ENCODE results near the gene ALLC.
"Not testable (repeated sequence)": the region's sequence is repeated elsewhere in the genome, so short reads cannot be mapped to it uniquely, and the experiment has no call there.

Gene ALLC

DNA sequence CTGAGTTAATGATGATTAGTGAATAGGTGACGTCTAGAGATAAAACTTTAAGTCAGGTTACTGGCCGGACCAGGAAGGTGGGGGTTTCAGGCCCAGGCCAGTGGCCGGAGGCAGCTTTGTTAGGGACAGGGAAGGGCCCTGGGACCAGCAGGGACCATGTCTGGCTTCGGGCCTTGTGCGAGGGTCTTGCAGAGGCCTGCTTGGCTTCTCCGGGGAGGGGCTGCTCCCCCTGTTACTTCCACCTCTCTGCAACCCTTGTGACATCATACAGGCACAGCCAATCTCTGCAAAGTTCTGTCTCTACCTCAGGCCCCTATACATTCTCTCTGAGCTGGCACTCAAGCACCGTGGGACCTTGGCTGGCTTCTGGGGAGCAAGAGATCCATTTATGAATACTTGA, at the start of gene ALLC:
ALLC (plus strand) TSS at position 320 of the 400 bp plus-strand sequence. CDS start 12,958 bp downstream, outside the sequence.
- DNase-seq = no peak

DNA sequence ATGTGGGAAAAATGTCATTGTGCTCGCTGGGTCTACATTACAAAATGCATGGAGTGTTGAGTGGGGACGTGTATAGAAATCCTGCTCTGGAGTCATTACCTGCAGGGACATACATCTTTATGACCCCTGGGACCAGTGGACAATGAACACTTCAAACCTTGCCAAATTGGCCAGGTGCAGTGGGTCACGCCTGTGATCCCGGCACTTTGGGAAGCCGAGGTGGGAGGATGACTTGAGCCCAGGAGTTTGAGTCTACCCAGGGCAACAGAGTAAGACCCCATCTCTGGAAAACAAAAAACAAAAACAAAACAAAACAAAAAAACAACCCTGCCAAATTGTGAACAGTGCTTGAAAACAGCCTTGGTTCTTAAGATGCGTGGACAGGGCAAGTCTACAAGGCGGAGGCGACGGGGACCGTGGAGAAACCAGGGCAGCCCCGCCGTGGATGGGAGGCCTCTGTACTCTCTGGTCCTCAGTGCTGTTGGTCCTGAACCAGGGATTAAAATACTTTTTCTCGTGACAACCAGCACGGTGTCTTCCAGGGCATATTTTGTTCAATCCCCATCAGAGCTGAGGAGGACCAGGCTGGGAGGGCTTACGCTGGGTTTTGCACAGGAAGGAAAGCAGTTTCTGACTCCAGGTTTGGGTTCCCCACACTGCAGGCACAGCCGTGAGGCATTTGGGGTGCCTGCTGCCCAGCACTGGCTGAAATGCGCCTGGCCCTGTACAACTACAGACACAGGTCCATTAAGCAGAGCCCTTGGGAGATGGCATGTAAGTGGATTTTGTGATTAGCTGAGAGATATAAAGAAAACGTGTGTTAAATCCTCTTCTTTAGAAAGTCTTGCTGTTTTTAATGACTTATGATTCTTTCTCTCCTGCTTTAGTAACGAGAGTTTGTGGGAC, 49.4 kb upstream of the ALLC start:
- no peak for DNase-seq

DNA sequence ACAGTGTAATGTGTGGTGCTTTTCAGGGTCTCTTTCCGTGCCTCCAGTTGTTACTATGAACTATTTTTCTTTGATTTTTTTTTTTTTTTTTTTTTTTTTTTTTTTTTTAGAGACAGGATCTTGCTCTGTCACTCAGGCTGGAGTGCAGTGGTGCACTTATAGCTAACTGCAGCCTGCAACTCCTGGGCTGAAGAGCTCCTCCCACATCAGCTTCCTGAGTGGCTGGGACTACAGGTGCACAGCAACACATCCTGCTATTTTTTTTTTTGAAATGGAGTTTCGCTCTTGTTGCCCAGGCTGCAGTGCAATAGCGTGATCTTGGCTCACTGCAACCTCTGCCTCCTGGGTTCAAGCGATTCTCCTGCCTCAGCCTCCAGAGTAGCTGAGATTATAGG, 48.7 kb upstream of the ALLC start:
- DNase-seq = not testable (repeated sequence)

DNA sequence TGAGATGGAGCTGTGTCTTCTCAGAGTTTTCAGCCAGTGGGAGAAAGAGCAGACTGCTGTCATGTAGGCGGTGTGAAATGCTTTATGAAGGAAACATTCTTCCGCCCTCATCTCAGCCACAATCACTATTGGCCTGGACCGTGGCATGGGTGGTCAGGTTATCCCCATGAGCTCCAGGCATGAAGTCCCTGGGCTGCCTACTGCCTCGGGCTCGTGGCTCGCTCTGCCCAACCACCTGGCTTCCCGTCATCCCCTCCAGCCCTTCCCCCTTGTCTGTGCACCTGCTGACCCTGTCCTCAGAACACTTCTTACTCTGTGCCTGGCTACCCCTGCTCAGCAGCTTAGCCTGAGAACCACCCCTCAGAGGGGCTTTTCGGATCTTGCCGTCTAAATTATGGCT, 47.6 kb upstream of the ALLC start:
- DNase-seq = no peak

DNA sequence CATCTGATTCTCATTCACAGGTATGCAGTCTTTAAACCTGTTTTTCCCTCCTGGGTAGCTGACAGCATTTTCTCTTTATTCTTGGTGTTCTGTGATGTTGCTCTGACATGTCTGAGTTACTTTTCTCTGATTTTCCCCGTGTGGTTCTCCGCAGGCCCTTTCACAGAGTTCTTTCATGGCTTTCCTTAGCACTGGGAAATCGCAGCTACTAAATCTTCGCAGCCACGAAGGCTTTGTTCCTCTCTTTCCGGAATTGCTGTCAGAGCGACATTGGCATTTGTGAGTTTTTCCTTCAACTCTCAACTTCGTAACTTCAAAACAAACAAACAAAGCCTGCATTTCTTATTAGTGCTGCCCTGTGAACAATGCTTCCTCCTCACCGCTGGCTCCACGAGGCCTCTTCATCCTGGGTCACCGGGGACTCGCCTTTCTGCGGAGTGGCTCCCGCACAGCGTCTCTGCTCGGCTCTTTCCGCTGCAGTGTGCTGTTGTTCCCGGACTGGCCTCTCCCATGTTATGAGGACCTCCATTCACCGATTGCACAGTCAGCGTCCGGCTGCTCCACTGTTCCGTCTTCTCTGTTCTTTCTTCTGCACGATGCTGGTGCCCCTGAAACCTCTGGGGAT, 47.0 kb upstream of the ALLC start:
- no peak for DNase-seq

DNA sequence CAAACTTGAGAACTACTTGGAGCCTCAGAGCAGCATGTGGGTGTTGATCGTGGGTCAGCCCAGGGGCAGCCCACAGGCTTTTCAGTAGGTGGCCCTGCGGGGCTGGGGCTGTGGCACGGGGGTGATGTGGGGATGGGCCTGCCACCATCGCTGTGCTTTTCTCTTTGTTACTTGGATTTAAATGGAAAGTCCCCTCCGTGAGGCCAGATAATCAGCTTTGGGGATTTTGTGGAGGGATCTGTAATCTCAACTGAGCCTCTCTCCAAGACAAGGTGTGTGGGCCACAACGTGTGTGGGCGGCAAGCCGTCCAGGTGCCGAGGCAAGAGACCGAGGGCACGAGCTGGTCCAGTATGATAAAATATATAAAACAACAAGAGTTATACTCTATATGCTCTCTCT, 46.4 kb upstream of the ALLC start:
- DNase-seq = no peak

DNA sequence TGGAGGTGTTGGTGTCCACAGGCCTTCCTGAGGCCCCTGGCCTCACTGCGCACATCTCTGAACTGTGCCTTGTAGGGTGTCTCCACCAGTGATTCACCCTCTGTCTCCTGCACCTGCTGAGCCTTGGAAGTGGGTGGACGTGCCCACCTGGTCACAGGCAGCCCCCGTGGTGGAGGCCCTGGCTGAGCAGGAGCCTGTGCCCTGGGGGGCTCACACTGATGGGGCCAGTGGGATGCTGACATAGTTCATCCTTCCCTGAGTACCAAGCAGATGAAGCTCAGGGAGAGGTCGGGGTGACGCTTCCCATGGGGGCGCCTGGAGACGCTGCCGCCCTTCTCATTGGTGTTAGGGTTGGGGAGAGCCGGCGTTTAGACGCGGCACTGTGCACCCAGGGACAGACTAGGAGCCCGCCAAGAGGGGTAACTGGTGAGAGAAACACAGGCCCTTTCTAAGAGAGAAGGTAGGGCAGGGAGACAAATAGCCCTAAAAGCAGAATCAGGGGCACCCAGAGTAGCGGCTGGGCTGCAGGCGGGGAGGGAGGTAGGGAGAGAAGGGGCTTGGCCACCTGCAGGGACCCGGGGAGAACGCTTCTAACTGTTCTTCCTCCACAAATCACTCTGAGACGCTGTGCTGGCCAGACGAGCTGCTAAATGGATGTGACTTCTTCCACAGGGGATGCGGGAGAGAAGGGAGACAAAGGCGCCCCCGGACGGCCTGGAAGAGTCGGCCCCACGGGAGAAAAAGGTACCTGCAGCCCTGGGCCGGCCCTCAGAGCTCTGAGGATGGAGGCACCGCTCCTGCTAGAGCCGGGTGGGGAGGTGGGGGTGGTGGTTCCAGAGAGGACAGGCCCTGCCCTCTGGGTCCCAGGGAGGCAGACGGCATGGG, 45.1 kb upstream of the ALLC start:
- DNase-seq = no peak

DNA sequence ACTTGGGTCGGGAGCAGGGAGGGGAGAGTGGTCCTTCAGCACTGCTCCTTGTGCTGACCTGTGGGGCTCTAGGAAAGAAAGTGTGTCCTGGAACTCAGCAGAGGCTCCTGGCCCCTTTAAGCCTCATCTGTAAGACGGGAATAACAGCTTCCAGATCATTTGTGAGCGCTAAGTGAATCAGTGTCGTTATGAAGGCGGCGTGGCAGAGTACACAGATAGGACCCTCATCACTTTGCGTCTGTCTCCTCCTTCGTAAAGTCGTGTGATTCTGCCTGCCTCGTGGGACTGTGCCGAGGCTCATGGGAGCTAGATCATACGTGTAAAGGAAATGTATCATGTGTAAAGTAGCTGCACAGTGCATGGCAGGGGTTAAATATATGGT, 44.5 kb upstream of the ALLC start:
- DNase-seq = no peak

DNA sequence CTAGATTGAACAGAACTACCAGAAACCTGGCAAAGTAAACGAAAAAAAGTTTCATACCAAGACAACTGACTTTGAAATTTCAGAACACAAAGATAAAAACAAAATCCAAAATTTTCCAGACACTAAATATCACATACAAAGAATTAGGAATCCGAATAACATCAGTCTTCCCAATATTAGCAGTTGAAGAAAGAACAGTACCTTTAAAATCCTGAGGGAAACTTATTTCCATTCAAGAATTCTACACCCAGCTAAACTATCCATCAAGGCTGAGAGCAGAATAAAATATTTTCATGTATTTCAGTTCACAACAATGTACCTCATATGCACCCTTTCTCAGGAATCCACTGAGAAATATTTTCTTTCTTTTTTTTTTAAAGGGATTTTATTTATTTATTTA, 43.3 kb upstream of the ALLC start:
- DNase-seq = not testable (repeated sequence)

DNA sequence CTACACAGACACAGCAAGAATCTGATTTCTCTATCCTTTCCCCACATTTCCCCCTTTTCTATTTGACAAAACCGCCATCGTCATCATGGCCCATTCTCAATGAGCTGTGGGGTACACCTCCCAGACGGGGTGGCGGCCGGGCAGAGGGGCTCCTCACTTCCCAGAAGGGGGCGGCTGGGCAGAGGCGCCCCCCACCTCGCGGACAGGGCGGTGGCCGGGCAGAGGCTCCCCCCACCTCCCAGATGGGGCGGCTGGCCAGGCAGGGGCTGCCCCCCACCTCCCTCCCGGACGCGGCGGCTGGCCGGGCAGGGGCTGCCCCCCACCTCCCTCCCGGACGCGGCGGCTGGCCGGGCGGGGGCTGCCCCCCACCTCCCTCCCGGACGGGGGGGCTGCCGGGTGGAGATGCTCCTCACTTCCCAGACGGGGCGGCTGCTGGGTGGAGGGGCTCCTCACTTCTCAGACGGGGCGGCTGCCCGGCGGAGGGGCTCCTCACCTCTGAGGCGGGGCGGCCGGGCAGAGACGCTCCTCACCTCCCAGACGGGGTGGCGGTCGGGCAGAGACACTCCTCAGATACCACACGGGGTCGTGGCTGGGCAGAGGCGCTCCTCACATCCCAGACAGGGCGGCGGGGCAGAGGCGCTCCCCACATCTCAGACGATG, 42.3 kb upstream of the ALLC start:
- not testable (repeated sequence) for DNase-seq

DNA sequence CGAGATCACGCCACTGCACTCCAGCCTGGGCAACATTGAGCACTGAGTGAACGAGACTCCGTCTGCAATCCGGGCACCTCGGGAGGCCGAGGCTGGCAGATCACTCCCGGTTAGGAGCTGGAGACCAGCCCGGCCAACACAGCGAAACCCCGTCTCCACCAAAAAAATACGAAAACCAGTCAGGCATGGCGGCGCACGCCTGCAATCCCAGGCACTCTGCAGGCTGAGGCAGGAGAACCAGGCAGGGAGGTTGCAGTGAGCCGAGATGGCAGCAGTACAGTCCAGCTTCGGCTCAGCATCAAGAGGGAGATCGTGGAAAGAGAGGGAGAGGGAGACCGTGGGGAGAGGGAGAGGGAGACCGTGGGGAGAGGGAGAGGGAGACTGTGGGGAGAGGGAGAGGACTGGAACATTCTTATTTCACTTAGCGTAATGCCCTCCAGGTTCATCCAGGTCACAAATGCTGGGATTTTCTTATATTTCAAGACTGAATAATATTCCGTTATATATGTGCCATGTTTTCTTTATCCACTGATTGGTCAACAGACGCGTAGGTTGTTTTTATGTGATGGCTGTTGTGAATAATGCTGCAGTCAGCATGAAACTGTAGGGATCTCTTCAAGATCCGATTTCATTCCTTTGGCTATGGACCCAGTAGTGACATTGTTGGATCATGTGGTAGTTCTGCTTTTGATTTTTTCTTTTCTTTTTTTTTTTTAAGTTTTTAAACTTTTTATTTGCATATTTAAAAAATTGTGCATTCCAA, 41.4 kb upstream of the ALLC start:
- not testable (repeated sequence) for DNase-seq

DNA sequence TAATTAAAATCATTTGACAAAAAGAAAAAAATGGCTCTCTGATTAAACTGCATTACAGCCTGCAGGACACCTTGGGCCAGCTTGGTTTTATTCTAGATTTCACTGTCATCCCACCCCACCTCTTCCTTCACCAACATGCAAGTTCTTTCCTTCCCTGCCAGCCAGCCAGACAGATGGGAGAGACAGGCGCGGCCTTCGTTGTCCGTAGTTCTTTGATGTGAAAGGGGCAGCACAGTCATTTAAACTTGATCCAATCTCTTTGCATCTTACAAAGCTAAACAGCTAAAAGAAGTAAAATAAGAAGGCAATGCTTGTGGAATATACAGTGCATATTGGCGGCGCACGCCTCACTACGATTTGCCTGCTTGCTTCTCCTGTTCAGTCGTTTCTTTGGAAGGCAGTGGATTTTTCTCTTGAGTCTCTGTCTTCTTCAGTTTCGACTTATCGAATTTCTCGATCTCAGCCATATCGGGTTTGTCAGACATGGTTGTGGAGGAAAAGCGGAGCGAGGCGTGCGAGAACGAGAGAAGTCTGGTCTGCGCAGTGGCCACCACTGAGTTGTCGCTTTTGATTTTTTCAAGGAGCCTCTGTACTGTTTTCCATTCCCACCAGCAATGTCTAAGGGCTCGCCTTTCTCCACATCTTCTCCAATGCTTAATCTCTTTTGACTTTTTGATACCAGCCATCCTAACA, 40.7 kb upstream of the ALLC start:
- DNase-seq = no peak

DNA sequence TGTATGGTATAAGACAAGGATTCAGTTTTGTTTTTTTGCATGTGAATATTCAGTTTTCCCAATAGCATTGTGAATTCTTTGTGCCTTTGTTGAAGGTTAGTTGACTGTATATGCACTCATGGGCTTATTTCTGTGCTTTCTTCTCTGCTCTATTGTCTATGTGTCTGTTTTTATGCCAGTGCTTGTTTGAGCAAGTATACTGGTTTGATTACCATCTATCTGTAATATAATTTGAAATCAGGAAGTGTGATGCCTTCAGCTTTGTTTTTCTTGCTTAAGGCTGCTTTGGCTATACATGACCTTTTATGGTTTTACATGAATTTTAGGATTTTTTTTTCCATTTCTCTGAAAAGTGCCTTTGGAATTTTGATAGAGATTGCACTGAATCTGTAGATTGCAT, 39.6 kb upstream of the ALLC start:
- no peak for DNase-seq

DNA sequence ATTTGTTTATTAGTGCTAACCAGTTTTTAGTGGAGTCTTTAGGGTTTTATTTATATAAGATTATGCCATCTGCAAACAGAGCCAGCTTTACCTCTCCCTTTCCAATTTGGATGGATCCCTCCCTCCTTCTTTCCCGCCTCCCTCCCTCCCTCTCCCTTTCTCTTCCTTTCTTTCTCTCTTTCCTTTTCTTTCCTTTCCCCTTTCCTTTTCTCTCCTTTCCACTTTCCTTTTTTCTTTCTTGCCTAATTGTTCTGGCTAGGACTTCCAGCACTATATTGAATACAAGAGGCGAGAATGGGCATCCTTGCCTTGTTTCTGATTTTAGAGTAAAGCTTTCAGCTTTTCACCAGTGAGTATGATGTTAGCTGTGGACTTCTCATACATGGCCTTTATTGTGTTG, 39.0 kb upstream of the ALLC start:
- DNase-seq = no peak

DNA sequence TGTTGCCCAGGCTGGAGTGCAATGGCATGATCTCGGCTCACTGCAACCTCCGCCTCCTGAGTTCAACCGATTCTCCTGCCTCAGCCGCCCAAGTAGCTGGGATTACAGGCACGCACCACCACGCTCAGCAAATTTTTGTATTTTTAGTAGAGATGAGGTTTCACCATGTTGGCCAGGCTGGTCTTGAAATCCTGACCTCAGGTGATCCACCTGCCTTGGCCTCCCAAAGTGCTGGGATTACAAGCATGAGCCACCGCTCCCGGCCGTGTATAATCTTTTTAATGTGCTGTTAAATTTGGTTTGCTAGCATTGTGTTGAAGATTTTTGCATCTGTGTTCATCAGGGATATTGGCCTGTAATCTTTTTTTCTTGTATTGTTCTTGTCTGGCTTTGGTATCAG, 38.3 kb upstream of the ALLC start:
- DNase-seq = not testable (repeated sequence)

DNA sequence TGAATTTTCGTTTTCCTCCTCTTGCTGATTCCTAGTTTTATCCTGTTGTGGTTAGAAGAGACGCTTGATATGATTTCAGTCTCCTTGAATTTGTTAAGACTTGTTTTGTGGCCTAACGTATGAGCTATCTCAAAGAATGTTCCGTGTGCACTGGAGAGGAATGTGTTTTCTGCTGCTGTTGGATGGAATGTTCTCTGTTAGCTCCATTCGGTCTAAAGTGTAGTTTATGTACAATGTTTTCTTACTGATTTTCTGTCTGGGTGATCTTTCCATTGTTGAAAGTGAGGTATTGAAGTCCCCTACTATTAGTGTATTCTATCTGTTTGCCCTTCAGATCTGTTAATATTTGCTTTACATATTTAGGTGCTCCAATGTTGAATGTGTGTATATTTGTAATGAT, 37.2 kb upstream of the ALLC start:
- DNase-seq = no peak

DNA sequence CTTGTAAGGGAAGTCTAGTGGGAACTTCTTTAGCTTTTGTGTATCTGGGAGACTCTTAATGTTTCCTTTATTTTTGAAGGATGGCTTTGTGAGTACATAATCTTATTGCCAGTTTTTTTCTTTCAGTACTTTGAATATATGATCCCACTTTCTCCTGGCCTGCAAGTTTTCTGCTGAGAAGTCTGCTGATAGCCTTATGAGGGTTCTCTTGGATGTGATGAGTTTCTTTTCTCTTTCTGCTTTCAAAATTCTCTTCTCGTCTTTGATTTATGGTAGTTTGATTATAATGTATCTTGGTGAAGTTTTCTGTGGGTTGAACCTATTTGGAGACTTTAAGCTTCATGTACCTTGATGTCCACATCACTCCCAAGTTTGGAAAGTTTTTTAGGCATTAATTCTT, 35.0 kb upstream of the ALLC start:
- no peak for DNase-seq

DNA sequence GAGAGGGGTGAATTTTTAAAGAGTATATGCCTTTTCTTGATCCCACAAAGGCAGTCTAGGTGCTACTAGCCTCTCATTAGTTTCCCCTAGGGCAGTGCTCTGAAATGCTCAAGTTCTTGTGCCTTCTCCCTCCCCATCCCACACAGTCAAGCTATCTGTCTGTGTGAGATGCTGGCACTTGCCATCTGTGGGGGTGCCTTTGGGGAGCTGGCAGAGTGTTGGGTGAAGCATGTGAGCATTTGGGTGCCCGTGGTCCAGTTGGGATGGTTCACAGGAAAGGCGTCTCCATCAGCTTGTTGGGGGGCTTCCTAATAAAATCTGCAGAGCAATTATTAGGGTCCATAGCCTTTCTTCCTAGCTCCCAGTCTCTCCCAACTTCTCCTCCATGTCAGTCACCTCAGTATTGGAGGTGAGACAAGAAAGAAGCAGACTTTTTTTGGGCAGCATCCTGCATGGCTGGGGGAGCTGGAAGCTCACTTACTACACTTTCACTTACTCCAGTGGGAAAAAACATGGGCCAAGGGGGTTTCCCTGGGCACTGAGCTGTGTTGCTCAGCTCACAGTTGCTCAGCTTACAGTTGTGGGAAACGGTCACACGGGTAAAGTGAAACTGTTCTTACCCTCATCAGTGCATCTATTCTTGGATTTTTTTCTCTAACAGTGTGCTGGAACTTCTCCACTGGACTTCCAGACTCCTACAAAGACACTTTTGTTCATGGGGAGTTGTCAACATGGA, 33.8 kb upstream of the ALLC start:
- peak; percentile 46 for DNase-seq

DNA sequence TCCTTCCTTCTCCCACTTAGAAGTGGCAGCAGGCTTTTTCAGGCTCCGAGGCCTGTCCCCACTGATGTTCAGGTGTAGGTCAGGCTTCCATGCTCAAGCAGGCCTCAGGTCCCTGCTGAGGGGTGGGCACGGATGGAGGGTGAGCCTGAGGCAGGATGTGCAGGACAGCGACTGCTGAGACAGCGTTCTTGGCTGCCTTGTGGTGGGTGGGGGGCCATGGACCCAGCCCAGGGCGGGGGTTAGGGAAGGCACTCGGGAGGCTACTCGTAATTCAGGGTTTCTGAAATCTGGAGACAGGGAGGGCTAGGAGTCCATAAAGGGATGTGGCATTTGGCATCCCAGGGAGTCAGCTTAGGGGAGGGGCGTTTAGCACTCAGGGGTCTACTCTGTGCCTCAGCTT, 32.8 kb upstream of the ALLC start:
- DNase-seq = no peak

DNA sequence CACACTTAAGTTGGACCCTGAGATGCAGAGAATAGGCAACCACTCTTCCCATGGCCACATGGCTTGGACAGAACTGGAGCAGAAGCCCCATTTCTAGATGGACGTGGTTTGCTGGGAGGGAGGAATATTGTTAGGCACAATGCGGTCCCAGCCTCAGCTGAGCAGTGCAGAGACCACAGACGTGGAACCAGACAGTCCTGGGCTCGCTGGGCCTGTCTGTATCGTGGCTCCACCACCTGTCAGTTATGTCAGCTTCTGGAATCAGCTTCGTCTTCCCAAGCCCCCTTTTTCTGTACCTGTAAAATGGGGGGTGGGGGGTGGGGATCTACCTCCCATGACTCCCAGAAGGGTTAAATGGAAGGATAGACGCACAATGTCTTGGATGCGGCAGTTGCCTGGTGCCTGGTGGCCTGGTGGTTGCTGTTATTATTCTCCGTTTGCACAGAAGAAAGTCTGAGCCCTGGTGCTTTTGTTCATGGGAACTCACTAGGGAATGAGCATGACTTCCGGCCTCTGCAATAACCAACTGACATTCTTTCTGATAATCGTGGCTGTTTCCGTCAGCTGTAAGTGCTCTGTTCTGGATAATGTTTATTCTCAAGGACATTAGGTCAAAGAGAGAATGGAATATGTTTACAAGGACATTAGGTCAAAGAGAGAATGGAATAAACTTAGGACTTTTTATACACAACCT, 31.7 kb upstream of the ALLC start:
- DNase-seq = no peak

All from suppressor macrophage treated with lipopolysaccharide for 4 hours (primary cell).